Karpas-422 (cell line): ENCODE data around the gene MSTN. TPM values are rescaled to one million over a fixed set of nuclear protein-coding genes. Genes with fewer than 3 reads are reported as not detected.

Experiments used
- DNase-seq: peaks from one replicate; pipeline ENCODE4 v3.0.0-alpha.2; 2015
- H2AFZ ChIP-seq: fragments of 200-600 bp; sonication (generic); 2 replicates; pipeline ENCODE4 v1.6.1; 2014; ENCODE audit warnings: antibody characterized with exemption, low read length, mixed read lengths
- H3K27ac ChIP-seq: fragments of 200-600 bp; sonication (generic); 2 replicates; pipeline ENCODE4 v1.5.1; 2014; ENCODE audit warnings: mild to moderate bottlenecking, low read length, moderate library complexity
- H3K27me3 ChIP-seq: fragments of 200-600 bp; sonication (generic); 2 replicates; pipeline ENCODE4 v1.6.1; 2014; ENCODE audit warnings: low read length, mixed read lengths
- H3K36me3 ChIP-seq: fragments of 200-600 bp; sonication (generic); 2 replicates; pipeline ENCODE4 v1.6.1; 2014; ENCODE audit warnings: low read length, mixed read lengths; ENCODE audit not compliant: insufficient read depth
- H3K4me1 ChIP-seq: fragments of 200-600 bp; sonication (generic); 2 replicates; pipeline ENCODE4 v1.6.1; 2014; ENCODE audit warnings: mild to moderate bottlenecking, low read length, mixed read lengths
- H3K4me2 ChIP-seq: fragments of 200-600 bp; sonication (generic); 2 replicates; pipeline ENCODE4 v1.6.1; 2014; ENCODE audit warnings: low read length, low read depth, mild to moderate bottlenecking; ENCODE audit not compliant: poor library complexity, severe bottlenecking
- H3K4me3 ChIP-seq: fragments of 200-600 bp; sonication (generic); 2 replicates; pipeline ENCODE4 v1.5.1; 2014; ENCODE audit warnings: mild to moderate bottlenecking, antibody characterized with exemption, low read length, mixed read lengths
- H3K79me2 ChIP-seq: fragments of 200-600 bp; sonication (generic); 2 replicates; pipeline ENCODE4 v1.6.1; 2014; ENCODE audit warnings: mild to moderate bottlenecking, low read length, mixed read lengths
- H3K9ac ChIP-seq: fragments of 200-600 bp; sonication (generic); 2 replicates; pipeline ENCODE4 v1.6.0; 2014; ENCODE audit warnings: low read length
- H3K9me2 ChIP-seq: fragments of 200-600 bp; sonication (generic), shearing (Covaris generic); replicated peaks from 2 replicates; pipeline ENCODE4 v1.6.0; 2014; ENCODE audit warnings: mild to moderate bottlenecking, low read length, moderate library complexity; ENCODE audit not compliant: insufficient read depth
- H3K9me3 ChIP-seq: fragments of 300-700, 200-600 bp; sonication (generic); 2 replicates; pipeline ENCODE4 v1.6.1; 2014; ENCODE audit warnings: low read length, mixed read lengths
- H4K20me1 ChIP-seq: fragments of 200-600 bp; sonication (generic); 2 replicates; pipeline ENCODE4 v1.6.1; 2014; ENCODE audit warnings: mild to moderate bottlenecking, antibody characterized with exemption, low read length, low read depth; ENCODE audit not compliant: insufficient read depth
- total RNA-seq: library from RNA; depleted of rRNA; stranded (reverse); fragments of >200 nt; shearing (Covaris generic); gene quantifications from 2 replicates; pipeline ENCODE4 v1.2.3, GENCODE V29; 2014; ENCODE audit warnings: low replicate concordance

Gene MSTN
- total RNA-seq, 1 experiment from 2014 or later: 0.22 TPM

- Histone ChIP-seq H3K4me3 (no peak overlapping the region), H3K27me3 (no peaks in the 10 kb centered on the region), H2AFZ (no peak overlapping the region), H3K4me2 (no peak overlapping the region), H3K79me2 (no peaks in the 10 kb centered on the region), H4K20me1 (no peaks in the 10 kb centered on the region), H3K9me3 (no peaks in the 10 kb centered on the region), H3K4me1 (no peaks in the 10 kb centered on the region), H3K9ac (no peak overlapping the region), H3K27ac (no peak overlapping the region), H3K36me3 (no peaks in the 10 kb centered on the region), H3K9me2 (no peaks in the 10 kb centered on the region)
- DNase-seq: no peak
Measured at GRCh38 chr2:190099890-190100697, 37.6 kb upstream of the MSTN start.

DNA sequence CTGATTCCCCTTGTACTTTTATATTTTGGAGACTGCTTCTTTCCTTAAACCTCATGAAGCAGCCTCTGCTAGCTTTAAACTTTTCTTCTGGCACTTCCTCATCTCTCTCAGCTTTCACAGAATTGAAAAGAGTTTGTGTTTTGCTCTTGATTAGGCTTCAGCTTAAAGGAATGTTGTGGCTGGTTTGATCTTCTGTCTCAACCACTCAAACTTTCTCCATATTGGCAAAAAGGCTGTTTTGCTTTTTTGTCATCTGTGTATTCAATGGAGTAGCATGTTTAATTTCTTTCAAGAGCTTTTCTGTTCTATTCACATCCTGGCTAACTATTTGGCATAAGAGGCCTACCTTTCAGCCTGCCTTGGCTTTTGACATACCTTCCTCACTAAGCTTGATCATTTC lies 36.3 kb upstream of the MSTN start:
- Histone ChIP-seq H3K4me3 (no peak overlapping the region), H3K9me2 (no peaks in the 10 kb centered on the region), H3K4me1 (no peaks in the 10 kb centered on the region), H3K27ac (no peak overlapping the region), H3K4me2 (no peak overlapping the region), H3K36me3 (no peaks in the 10 kb centered on the region), H2AFZ (no peak overlapping the region), H4K20me1 (no peaks in the 10 kb centered on the region), H3K9ac (no peak overlapping the region), H3K9me3 (no peaks in the 10 kb centered on the region), H3K79me2 (no peaks in the 10 kb centered on the region), H3K27me3 (no peaks in the 10 kb centered on the region)
- no peak for DNase-seq

- DNase-seq: no peak
- no peaks in the 10 kb centered on the region for H3K79me2 ChIP-seq
- H3K27ac ChIP-seq: no peak overlapping the region
- H3K27me3 ChIP-seq: no peaks in the 10 kb centered on the region
- H3K4me3 ChIP-seq: no peak overlapping the region
- H3K9ac ChIP-seq: no peak overlapping the region
- no peaks in the 10 kb centered on the region for H3K9me2 ChIP-seq
- no peaks in the 10 kb centered on the region for H3K36me3 ChIP-seq
- H4K20me1 ChIP-seq: no peaks in the 10 kb centered on the region
- H3K4me2 ChIP-seq: no peak overlapping the region
- no peaks in the 10 kb centered on the region for H3K4me1 ChIP-seq
- no peak overlapping the region for H2AFZ ChIP-seq
- H3K9me3 ChIP-seq: no peaks in the 10 kb centered on the region
Measured at GRCh38 chr2:190097115-190097514, 34.6 kb upstream of the MSTN start.

GRCh38 chr2:190094316-190094871 lies 31.9 kb upstream of the MSTN start:
- Histone ChIP-seq H2AFZ (no peak overlapping the region), H3K9me2 (no peaks in the 10 kb centered on the region)
- no peak for DNase-seq

GRCh38 chr2:190093793-190094192 lies 31.3 kb upstream of the MSTN start:
- no peak overlapping the region for H3K4me3 ChIP-seq
- no peak overlapping the region for H3K27ac ChIP-seq
- no peak overlapping the region for H3K9ac ChIP-seq
- H3K4me2 ChIP-seq: no peak overlapping the region
- no peaks in the 10 kb centered on the region for H3K9me2 ChIP-seq
- no peaks in the 10 kb centered on the region for H4K20me1 ChIP-seq
- no peaks in the 10 kb centered on the region for H3K9me3 ChIP-seq
- H3K36me3 ChIP-seq: no peaks in the 10 kb centered on the region
- no peak overlapping the region for H2AFZ ChIP-seq
- no peak for DNase-seq
- H3K27me3 ChIP-seq: no peaks in the 10 kb centered on the region
- no peaks in the 10 kb centered on the region for H3K79me2 ChIP-seq
- peaks cover 5% of the 10 kb centered on the region for H3K4me1 ChIP-seq

More at GRCh38 chr2:190094316-190094871, 31.9 kb upstream of the MSTN start:
- no peak overlapping the region for H3K9ac ChIP-seq
- H3K36me3 ChIP-seq: no peaks in the 10 kb centered on the region
- no peak overlapping the region for H3K4me2 ChIP-seq
- no peaks in the 10 kb centered on the region for H3K79me2 ChIP-seq
- no peak overlapping the region for H3K4me3 ChIP-seq
- H3K9me3 ChIP-seq: no peaks in the 10 kb centered on the region
- H4K20me1 ChIP-seq: no peaks in the 10 kb centered on the region
- H3K27me3 ChIP-seq: no peaks in the 10 kb centered on the region
- no peak overlapping the region for H3K27ac ChIP-seq
- peaks cover 5% of the 10 kb centered on the region for H3K4me1 ChIP-seq

GRCh38 chr2:190090148-190090547 lies 27.6 kb upstream of the MSTN start:
- H3K36me3 ChIP-seq: no peaks in the 10 kb centered on the region
- H4K20me1 ChIP-seq: no peaks in the 10 kb centered on the region
- H3K4me1 ChIP-seq: peaks cover 5% of the 10 kb centered on the region

GRCh38 chr2:190088917-190089316 lies 26.4 kb upstream of the MSTN start:
- Histone ChIP-seq H3K9ac (no peak overlapping the region), H3K27ac (no peak overlapping the region), H3K9me2 (no peaks in the 10 kb centered on the region), H3K27me3 (no peaks in the 10 kb centered on the region), H3K4me2 (no peak overlapping the region), H3K36me3 (no peaks in the 10 kb centered on the region), H4K20me1 (no peaks in the 10 kb centered on the region), H3K79me2 (no peaks in the 10 kb centered on the region), H3K4me1 (peaks cover 5% of the 10 kb centered on the region), H3K9me3 (no peaks in the 10 kb centered on the region), H2AFZ (no peak overlapping the region), H3K4me3 (no peak overlapping the region)
- DNase-seq: peak; percentile 90

More at GRCh38 chr2:190090148-190090547, 27.6 kb upstream of the MSTN start:
- Histone ChIP-seq H3K79me2 (no peaks in the 10 kb centered on the region), H3K4me2 (no peak overlapping the region), H3K9ac (no peak overlapping the region), H3K9me3 (no peaks in the 10 kb centered on the region), H3K27me3 (no peaks in the 10 kb centered on the region), H3K27ac (no peak overlapping the region), H3K9me2 (no peaks in the 10 kb centered on the region), H2AFZ (0 out of 2 replicates have a peak overlapping the region, but pooled peaks have one; percentile 1), H3K4me3 (no peak overlapping the region)
- DNase-seq: no peak

DNA sequence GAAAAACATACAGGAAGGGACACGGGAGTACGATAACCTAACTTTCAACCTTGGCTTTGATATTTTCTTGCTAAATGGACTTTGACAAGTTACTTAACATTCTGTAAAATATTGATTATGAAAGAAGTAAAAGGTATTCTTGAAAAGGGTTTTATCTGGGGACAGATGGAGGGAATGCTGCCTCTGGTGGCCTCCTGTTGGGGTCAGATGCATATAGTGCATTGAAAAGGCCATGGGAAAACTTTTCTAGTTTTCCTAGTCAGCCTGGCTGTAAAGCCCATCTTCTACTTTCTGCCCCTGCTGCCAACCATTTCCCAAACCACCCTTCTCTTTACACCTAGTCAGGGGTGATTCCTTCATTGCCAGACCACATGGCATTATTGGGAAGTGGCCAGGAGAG lies 22.2 kb upstream of the MSTN start:
- Histone ChIP-seq H3K4me1 (no peaks in the 10 kb centered on the region), H3K27me3 (no peaks in the 10 kb centered on the region), H3K4me3 (no peak overlapping the region), H2AFZ (no peak overlapping the region), H4K20me1 (no peaks in the 10 kb centered on the region), H3K4me2 (no peak overlapping the region), H3K9ac (no peak overlapping the region), H3K79me2 (no peaks in the 10 kb centered on the region), H3K27ac (no peak overlapping the region), H3K9me2 (no peaks in the 10 kb centered on the region), H3K9me3 (no peaks in the 10 kb centered on the region), H3K36me3 (no peaks in the 10 kb centered on the region)
- DNase-seq: no peak
